SK-N-SH (cell line): ENCODE data around the gene PADI2. TPM values are rescaled to one million over a fixed set of nuclear protein-coding genes. Genes with fewer than 3 reads are reported as not detected.

Source experiments
- CTCF ChIA-PET: fragments of 300-600, 350-600 bp; formaldehyde crosslinking; extraction: SDS; loops from one replicate; lab custom pipeline; 2021; lab: Yijun Ruan, JAX
- POLR2A ChIA-PET: fragments of 350-600 bp; sonication (Branson Sonifier 250); formaldehyde crosslinking; extraction: SDS; loops from one replicate; lab custom pipeline; 2020; ENCODE audit warnings: antibody characterized with exemption, inconsistent platforms; lab: Yijun Ruan, JAX
- DNase-seq: peaks from one replicate; pipeline ENCODE4 v3.0.0; 2012
- H2AFZ ChIP-seq: fragments of 200-600 bp; sonication (generic); 2 replicates; pipeline ENCODE4 v1.8.1; 2016; ENCODE audit warnings: antibody characterized with exemption, mild to moderate bottlenecking, low read depth
- H3F3A ChIP-seq: fragments of 200-600 bp; sonication (generic); replicated peaks from 2 replicates; pipeline ENCODE3; 2016; ENCODE audit warnings: antibody characterized with exemption, mild to moderate bottlenecking; ENCODE audit not compliant: insufficient read depth
- H3K27ac ChIP-seq, 2 experiments: fragments of 200-500 bp in 1 of 2; fragments of 200-600 bp in 1 of 2; sonication (Bioruptor generic) in 1 of 2; sonication (generic), shearing (Covaris generic) in 1 of 2; 2 replicates each; pipeline versions ENCODE4 v1.5.1 to v1.6.1; 2014 to 2016; ENCODE audit warnings: low read depth in 2 of 2, inconsistent platforms in 1 of 2, low read length in 1 of 2, mild to moderate bottlenecking in 1 of 2, mixed read lengths in 1 of 2
- H3K27me3 ChIP-seq: fragments of 200-600 bp; sonication (generic), shearing (Covaris generic); 2 replicates; pipeline ENCODE4 v1.6.1; 2016; ENCODE audit warnings: mixed run types; ENCODE audit not compliant: insufficient read depth
- H3K36me3 ChIP-seq, 2 experiments: fragments of 200-500 bp in 1 of 2; fragments of 200-600 bp in 1 of 2; sonication (Bioruptor generic) in 1 of 2; sonication (generic) in 1 of 2; replicated peaks in 1 of 2; 2 replicates each; pipeline versions ENCODE3 to v1.5.1; 2014 to 2016; ENCODE audit warnings: low read length in 1 of 2, mild to moderate bottlenecking in 1 of 2; ENCODE audit not compliant: insufficient read depth in 2 of 2, control insufficient read depth in 1 of 2
- H3K4me1 ChIP-seq, 2 experiments: fragments of 200-500 bp in 1 of 2; fragments of 200-600 bp in 1 of 2; sonication (Bioruptor generic) in 1 of 2; sonication (generic), shearing (Covaris generic) in 1 of 2; 2 replicates each; pipeline versions ENCODE4 v1.5.1 to v1.6.1; 2014 to 2016; ENCODE audit warnings: low read depth in 1 of 2, low read length in 1 of 2, mixed run types in 1 of 2; ENCODE audit not compliant: insufficient read depth in 2 of 2, control insufficient read depth in 1 of 2
- H3K4me2 ChIP-seq: fragments of 200-600 bp; sonication (generic), shearing (Covaris generic); 2 replicates; pipeline ENCODE4 v1.6.1; 2017; ENCODE audit warnings: mixed run types
- H3K4me3 ChIP-seq, 2 experiments: fragments of 200-500 bp in 1 of 2; fragments of 200-600 bp in 1 of 2; sonication (Bioruptor generic) in 1 of 2; sonication (generic), shearing (Covaris generic) in 1 of 2; 2 replicates each; pipeline versions ENCODE4 v1.5.1 to v1.8.1; 2014 to 2016; ENCODE audit warnings: low read depth in 2 of 2, inconsistent platforms in 1 of 2, low read length in 1 of 2, mild to moderate bottlenecking in 1 of 2, mixed read lengths in 1 of 2, moderate library complexity in 1 of 2
- H3K79me2 ChIP-seq: fragments of 200-600 bp; sonication (generic); 2 replicates; pipeline ENCODE4 v1.8.1; 2017; ENCODE audit warnings: mild to moderate bottlenecking; ENCODE audit not compliant: insufficient read depth
- H3K9ac ChIP-seq: fragments of 200-600 bp; sonication (generic); 2 replicates; pipeline ENCODE4 v1.6.1; 2017; ENCODE audit warnings: mixed run types
- H3K9me2 ChIP-seq: fragments of 200-600 bp; sonication (generic); 2 replicates; pipeline ENCODE4 v1.6.1; 2017; ENCODE audit warnings: mixed run types
- H3K9me3 ChIP-seq: fragments of 200-600 bp; sonication (generic); 2 replicates; pipeline ENCODE4 v1.6.1; 2017; ENCODE audit warnings: mixed run types, mild to moderate bottlenecking, moderate library complexity
- H4K20me1 ChIP-seq: fragments of 200-600 bp; sonication (generic); 2 replicates; pipeline ENCODE4 v1.6.1; 2017; ENCODE audit warnings: mild to moderate bottlenecking, mixed run types; ENCODE audit not compliant: insufficient read depth
- CHD2 ChIP-seq: fragments of 150-350 bp; IDR thresholded peaks from 2 replicates; pipeline ENCODE4 v1.6.1; 2018; ENCODE audit warnings: low read length; ENCODE audit not compliant: partially characterized antibody
- EP300 ChIP-seq, 2 experiments: IDR thresholded peaks; 2 replicates each; pipeline versions ENCODE4 v1.4.0 to v1.6.1; 2012; ENCODE audit warnings: borderline replicate concordance in 1 of 2, low read depth in 1 of 2, low read length in 1 of 2
- EZH2phosphoT487 ChIP-seq: fragments of 200-600 bp; sonication (generic); IDR thresholded peaks from 2 replicates; pipeline ENCODE4 v1.6.1; 2017; ENCODE audit warnings: low read depth, mixed run types, mild to moderate bottlenecking, antibody characterized with exemption, moderate library complexity, borderline replicate concordance
- FOXJ3 ChIP-seq: sonication (generic); formaldehyde crosslinking; IDR thresholded peaks from 2 replicates; pipeline ENCODE4 v1.5.1; 2020; ENCODE audit warnings: mild to moderate bottlenecking, missing genetic modification reagents
- GATA2 ChIP-seq: sonication (generic); formaldehyde crosslinking; IDR thresholded peaks from 2 replicates; pipeline ENCODE4 v1.5.0; 2020; ENCODE audit warnings: mild to moderate bottlenecking, missing genetic modification reagents
- MEF2A ChIP-seq: IDR thresholded peaks from 2 replicates; pipeline ENCODE4 v1.4.0; 2012; ENCODE audit warnings: low read depth, borderline replicate concordance
- MXI1 ChIP-seq: IDR thresholded peaks from 2 replicates; pipeline ENCODE4 v1.6.1; 2012; ENCODE audit warnings: mild to moderate bottlenecking, low read depth, low read length, improper control_type of control experiment
- NFIC ChIP-seq: IDR thresholded peaks from 2 replicates; pipeline ENCODE4 v1.4.0; 2012; ENCODE audit warnings: borderline replicate concordance
- NRF1 ChIP-seq: IDR thresholded peaks from 2 replicates; pipeline ENCODE4 v1.6.1; 2012; ENCODE audit warnings: low read depth, mild to moderate bottlenecking, low read length
- RCOR1 ChIP-seq: fragments of 150-350 bp; IDR thresholded peaks from 2 replicates; pipeline ENCODE4 v1.6.1; 2017; ENCODE audit warnings: antibody characterized with exemption, low read length
- RFX5 ChIP-seq: IDR thresholded peaks from 2 replicates; pipeline ENCODE4 v1.6.1; 2012; ENCODE audit warnings: mild to moderate bottlenecking, improper control_type of control experiment, low read length
- TAF1 ChIP-seq: IDR thresholded peaks from 2 replicates; pipeline ENCODE4 v1.6.1; 2012; ENCODE audit warnings: low read depth, mild to moderate bottlenecking, low read length, moderate library complexity, borderline replicate concordance
- TCF12 ChIP-seq: IDR thresholded peaks from 2 replicates; pipeline ENCODE4 v1.4.0; 2012
- USF1 ChIP-seq: IDR thresholded peaks from 2 replicates; pipeline ENCODE4 v1.4.0; 2012; ENCODE audit warnings: low read depth, borderline replicate concordance
- USF2 ChIP-seq: fragments of 150-350 bp; IDR thresholded peaks from 2 replicates; pipeline ENCODE4 v1.6.1; 2017; ENCODE audit warnings: antibody characterized with exemption, low read length, low read depth, borderline replicate concordance
- WGBS: methylation state at CpG from one replicate; pipeline ENCODE4 v1.1.6; 2017; ENCODE audit warnings: low lambda C conversion rate; 5-methylcytosine and 5-hydroxymethylcytosine counted together
- polyA plus RNA-seq, 3 experiments: library from polyadenylated mRNA; depleted of rRNA; stranded (reverse); fragments of >200 nt; gene quantifications; 2 replicates each; pipeline ENCODE4 v1.2.3, GENCODE V29; 2012
- TF ChIP-seq, protein P1 (sequence below): fragments of 150-350 bp; IDR thresholded peaks from 2 replicates; pipeline ENCODE4 v1.6.1; 2016; ENCODE audit warnings: mild to moderate bottlenecking, low read depth, low read length

PADI2 gene
- polyA plus RNA-seq, 1 of the 3 experiments (the other 2 are of a cell fraction), result 0.58 TPM

DNA sequence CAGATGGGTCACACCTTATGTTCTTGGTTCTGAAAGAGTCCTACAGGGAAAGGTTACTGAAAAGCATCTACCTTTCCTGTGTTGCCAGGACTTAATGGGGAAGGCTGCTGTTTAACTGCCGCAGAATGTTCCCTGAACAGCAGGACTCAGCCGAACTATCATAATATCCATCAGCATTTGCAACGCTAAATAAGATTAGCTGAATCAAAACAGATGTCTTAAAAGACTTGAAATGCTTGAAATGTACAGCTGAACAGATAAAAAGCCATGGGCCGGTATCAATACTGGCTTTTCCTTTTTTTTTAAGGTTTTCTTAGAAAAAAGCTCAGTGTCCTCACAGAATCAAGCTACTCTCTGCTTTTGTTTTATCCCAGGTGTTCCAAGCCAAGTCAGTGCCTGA is 87.8 kb downstream of the PADI2 start:
- Histone ChIP-seq H3K27ac (peak overlapping the region in 1 of 2 experiments; percentile 74; a peak in 3 of 4 replicates), H3K4me2 (no peak overlapping the region), H3K27me3 (no peaks in the 10 kb centered on the region), H3K9me2 (no peaks in the 10 kb centered on the region), H4K20me1 (peaks cover 6% of the 10 kb centered on the region; the same call in 1 of the 2 replicates), H3K4me1 (peaks cover 0 to 20% of the 10 kb centered on the region in 2 experiments; a peak in 3 of 4 replicates), H3K9me3 (no peaks in the 10 kb centered on the region), H3F3A (no peaks in the 10 kb centered on the region), H3K4me3 (no peak overlapping the region), H3K9ac (no peak overlapping the region), H2AFZ (no peak overlapping the region), H3K79me2 (peaks cover 12% of the 10 kb centered on the region; the same call in 1 of the 2 replicates), H3K36me3 (peaks cover 26 to 30% of the 10 kb centered on the region in 2 experiments)
- ChIA-PET CTCF (interaction anchor here (0.6 to 24.3 kb wide), 8 partner anchors 9 to 132 kb away, joined by 3 to 408 read pairs (median 3); partner anchors contain the start of gene ATP13A2), POLR2A (interaction anchor here (0.9 to 1.0 kb wide), 2 partner anchors 53 to 64 kb away, joined by 3 to 5 read pairs; no protein-coding TSS in a partner anchor)
- WGBS, result 44% methylated on average over 4 of the region's 4 CpGs
- DNase-seq, result peak; percentile 68
- TF ChIP-seq TAF1, result no peak
- TF ChIP-seq MXI1, result peak; percentile 73
- no peak for TF ChIP-seq NFIC
- TF ChIP-seq RFX5, result peak; percentile 33; the same call in 1 of the 2 replicates
- TF ChIP-seq EZH2phosphoT487, result no peak
- peak; percentile 93 for TF ChIP-seq RCOR1
- no peak for TF ChIP-seq USF1
- peak in 1 of 2 experiments; percentile 90; a peak in 2 of 4 replicates for TF ChIP-seq EP300 (IDR thresholded peaks at IDR 0.05; ENCODE audit: borderline replicate concordance in 1 of 2, low read depth in 1 of 2, low read length in 1 of 2)
- no peak for TF ChIP-seq USF2
- TF ChIP-seq GATA2 (CRISPR knock-in tag), result peak; percentile 95
- TF ChIP-seq MEF2A, result no peak
- peak; percentile 67; the same call in 1 of the 2 replicates for TF ChIP-seq FOXJ3 (CRISPR knock-in tag)
- TF ChIP-seq TCF12, result peak; percentile 44
- TF ChIP-seq, protein P1, sequence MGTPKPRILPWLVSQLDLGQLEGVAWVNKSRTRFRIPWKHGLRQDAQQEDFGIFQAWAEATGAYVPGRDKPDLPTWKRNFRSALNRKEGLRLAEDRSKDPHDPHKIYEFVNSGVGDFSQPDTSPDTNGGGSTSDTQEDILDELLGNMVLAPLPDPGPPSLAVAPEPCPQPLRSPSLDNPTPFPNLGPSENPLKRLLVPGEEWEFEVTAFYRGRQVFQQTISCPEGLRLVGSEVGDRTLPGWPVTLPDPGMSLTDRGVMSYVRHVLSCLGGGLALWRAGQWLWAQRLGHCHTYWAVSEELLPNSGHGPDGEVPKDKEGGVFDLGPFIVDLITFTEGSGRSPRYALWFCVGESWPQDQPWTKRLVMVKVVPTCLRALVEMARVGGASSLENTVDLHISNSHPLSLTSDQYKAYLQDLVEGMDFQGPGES, result no peak
- peak; percentile 79 for TF ChIP-seq CHD2
- no peak for TF ChIP-seq NRF1
